Keratinocyte (primary cell): Measurements from ENCODE around the gene MYH10.

ENCODE experiments used
- CTCF ChIP-seq, 3 experiments: IDR thresholded peaks in 1 of 3; conservative IDR thresholded peaks in 1 of 3; optimal IDR thresholded peaks in 1 of 3; 2 replicates in 2 of 3; 3 replicates in 1 of 3; pipeline versions ENCODE3 to v1.5.1; 2011; ENCODE audit warnings: low read length in 3 of 3, mild to moderate bottlenecking in 3 of 3, moderate library complexity in 2 of 3, control low read depth in 1 of 3, inconsistent platforms in 1 of 3; ENCODE audit not compliant: insufficient read depth in 2 of 3; ENCODE audit errors: extremely low read depth in 1 of 3
- EZH2 ChIP-seq: IDR thresholded peaks from one replicate; pipeline ENCODE4 v1.6.1; 2012; ENCODE audit warnings: inconsistent platforms, mild to moderate bottlenecking, low read length, moderate library complexity

GRCh38 chr17:8496081-8496480 lies 134.4 kb downstream of the MYH10 start:
- TF ChIP-seq CTCF (optimal IDR thresholded peaks at IDR 0.05 in 1 of 3, IDR thresholded peaks at IDR 0.05 in 1 of 3, conservative IDR thresholded peaks at IDR 0.05 in 1 of 3; ENCODE audit: extremely low read depth in 1 of 3, insufficient read depth in 2 of 3, low read length in 3 of 3) (no peak), EZH2 (no peak)
